Dermis blood vessel endothelial cell (primary cell): Measurements from ENCODE around the gene NR5A1. TPM values are rescaled to one million over a fixed set of nuclear protein-coding genes. Genes with fewer than 3 reads are reported as not detected.

Experiments used
- DNase-seq: peaks from one replicate; pipeline ENCODE4 v3.0.0; 2010
- total RNA-seq: library from RNA; depleted of rRNA; stranded (reverse); fragments of >200 nt; gene quantifications from 2 replicates; pipeline ENCODE4 v1.2.3, GENCODE V29; 2014

Gene NR5A1
- total RNA-seq: not detected in 2 replicates

DNA sequence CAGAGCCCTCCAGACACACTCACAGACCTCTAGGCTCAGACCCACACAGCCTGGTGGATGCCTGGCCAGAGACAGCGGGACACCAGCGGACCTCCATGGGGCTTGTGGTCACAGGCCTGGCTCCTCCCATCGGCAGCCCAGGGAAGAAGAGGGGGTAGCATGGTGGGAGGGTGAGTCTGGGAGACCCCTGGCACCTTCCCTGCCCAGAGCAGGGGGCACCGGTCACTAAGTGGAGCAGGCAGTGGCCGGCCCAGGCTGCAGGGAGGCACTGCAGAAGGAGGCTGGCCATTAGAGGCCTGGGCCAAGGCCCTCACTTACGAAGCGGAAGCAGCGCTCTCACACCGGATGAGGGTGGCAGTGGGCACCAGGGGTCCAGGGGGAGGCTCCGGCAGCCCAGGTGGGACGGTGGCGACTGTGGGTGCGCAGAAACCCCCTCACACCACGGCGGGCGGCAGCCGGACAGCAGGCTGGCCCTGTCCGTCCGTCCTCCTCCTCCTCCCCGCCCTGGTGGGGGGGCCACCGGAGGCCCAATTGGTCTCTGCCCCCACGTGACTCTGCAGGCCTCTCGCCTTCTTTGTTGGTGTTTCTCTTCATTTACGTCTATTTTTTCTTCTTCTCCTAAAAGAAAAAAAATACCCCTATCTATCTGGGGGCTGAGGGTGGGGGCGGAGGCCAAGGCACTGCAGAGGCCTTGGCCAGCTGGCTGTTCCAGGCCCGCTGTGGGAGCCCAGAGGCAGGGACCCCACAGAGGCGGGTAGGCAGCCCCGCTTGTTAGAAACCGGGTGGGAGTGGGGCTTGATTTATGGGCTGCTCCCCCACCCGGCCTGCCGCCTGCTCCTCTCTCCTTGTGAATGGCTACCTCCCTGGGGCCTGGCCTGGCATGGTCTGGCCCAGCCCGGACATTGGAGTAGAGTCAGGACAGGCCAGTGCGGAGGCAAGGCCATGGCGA, at the start of gene NR5A1:
TSS of gene NR5A1 (minus strand) at position 469 of the 949 bp plus-strand sequence. CDS start 4,004 bp downstream, outside the sequence.
- DNase-seq: no peak

DNA sequence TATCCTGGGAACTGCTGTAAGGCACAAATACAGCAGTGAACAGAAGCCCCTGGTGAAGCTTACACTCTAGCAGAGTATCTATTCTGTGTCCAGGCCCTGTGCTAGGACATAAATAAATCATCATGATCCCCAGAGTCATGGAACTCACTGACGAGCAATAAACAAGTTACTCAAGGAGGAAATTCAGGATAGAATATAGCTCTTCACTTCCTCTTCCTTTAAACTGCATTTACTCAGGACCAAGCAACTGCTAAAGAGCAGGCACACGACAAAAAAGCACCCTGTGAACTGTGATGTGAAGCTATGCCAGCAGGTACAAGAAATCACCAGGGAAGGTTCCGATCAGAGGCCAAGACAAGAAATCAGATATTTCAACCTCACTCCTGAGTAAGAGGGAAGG, 47.8 kb upstream of the NR5A1 start:
- no peak for DNase-seq

DNA sequence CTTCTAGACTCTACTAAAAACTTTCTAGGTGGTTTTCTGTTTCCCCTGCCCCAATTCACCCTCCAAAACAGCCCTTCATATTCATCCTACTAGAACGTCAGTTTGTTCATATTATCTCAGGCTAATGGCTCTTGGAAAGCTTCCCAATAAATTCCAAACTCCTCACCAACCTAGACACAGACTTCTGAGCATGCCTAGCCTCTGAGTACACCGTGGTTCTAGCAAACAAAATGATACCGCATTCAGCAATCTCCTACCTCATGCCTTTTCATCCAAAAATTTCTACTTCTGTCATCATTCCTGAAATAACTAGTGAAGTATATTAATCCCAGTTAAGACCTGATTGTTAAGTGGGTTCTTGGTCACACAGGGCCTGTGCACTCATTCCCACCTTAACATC, 46.5 kb upstream of the NR5A1 start:
- DNase-seq: no peak

DNA sequence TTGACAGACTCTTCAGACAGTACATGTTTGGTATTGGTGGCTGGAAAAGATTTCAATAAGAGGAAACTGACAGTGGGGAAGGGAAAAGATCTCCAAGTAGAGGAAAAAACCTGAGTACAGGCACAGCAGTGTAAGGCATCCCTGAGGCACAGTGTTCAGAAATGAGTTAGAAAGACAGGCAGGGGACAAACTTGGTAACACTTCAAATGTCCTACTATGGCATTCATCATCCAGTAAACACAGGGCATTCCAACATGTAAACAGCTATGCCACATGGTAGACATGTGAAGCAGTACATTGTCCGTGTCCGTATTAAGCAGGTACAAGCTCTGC, 45.0 kb upstream of the NR5A1 start:
- DNase-seq: no peak

DNA sequence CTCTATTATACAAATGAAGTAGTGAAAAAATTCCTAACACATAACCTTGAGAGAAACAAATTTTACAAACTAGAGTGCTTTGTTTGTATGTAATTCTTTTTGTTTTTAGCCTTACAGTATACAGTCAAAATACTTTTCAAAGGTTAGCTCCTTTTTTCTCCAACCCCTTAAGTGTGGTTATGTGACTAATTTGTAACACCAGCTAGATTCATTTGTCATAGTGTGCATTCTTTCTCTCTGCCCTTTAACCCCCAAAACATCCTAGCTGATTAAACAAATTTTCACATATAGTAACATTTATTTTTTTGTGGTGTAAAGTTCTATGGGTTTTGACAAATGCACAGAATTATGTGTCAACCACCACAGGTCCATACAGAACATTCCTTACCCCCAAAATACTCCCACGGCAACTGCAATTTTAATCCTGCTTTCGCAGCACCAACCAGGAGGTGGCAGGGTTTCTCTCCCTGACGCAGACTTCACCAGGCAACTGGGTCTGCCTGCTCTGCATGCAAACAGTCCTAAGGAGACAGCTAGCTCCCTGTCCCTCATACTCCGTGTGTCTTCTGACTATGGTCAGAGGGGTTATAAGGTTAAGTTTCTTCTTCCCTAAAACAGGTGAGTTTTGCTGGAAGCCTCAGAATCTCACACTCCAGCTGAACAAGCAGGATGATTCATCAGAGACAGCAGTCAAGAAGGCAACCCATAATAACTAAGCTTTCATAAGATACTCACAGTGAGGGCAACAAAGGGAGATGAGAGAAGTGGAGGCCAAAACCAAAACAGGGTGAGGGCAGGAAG, 44.5 kb upstream of the NR5A1 start:
- DNase-seq: peak; percentile 64

DNA sequence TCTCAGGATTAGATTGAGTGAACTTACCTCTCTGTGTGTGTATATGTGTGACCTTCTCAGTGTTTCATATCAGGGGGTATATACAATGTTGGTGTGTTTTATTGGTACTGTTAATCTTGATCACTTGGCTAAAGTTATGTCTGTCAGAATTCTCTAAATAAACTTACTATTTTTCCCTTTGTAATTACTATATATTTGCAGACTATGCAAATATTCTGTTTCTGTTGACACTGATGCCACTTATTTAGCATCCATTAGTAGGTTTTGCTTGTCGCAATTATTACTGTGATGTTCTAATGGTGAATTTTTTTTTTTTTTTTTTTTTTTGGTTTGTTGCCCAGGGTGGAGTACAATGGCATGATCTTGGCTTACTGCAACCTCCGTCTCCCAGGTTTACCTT, 42.9 kb upstream of the NR5A1 start:
- DNase-seq: no peak

DNA sequence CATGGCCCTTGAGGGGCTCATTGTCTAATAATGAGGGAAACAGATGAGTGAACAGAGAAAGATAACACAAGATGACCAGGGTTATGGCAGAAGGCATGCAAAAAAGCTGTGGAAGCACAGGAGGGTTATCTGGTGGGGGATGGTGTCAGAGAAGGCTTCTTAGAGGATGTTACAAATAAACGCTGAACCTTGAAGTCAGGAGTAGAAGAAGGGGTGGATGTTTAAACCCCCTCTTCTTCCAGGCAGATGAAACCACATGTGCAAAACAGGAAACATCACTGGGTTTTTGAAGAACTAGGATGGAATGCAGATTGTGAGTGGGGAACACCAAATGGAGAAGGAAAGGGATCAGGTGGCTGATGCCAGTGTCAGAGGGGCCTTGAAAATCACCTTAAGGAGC, 41.8 kb upstream of the NR5A1 start:
- no peak for DNase-seq

DNA sequence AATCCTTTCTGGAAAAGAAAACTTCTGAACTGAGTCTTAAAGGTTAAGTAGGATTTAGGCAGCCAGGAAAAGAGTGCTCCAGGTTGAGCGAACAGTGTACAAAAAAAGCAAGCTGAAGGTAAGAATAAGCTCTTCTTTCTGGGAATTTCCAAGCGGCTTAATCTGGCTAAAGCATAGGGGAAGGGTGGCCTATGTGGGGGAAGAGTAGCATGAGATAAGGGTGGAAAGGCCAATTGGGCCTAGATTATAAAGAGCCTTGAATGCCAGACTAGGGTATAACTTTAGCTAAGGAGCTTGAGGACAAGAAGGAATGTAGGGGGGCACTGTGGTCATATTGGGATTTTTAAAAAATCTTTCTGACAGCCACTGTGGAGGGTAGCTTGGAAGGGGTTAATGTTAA, 37.3 kb upstream of the NR5A1 start:
- no peak for DNase-seq

DNA sequence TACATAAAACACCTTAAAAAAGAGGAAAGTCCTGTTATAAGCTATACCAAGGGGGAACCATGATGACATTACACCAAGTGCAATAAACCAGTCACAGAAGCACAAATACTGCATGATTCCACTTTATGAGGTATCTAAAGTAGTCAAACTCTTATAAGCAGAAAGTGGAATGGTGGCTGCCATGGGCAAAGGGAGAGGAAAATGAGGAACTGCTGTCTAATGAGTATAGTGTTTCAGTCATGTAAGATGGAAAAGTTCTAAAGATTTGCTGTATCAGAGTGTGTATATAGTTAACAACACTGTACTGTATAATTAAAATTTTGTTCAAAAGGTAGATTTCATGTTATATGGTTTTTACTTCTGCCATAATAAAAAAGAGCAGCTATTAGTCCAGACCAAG, 34.6 kb upstream of the NR5A1 start:
- DNase-seq: no peak

DNA sequence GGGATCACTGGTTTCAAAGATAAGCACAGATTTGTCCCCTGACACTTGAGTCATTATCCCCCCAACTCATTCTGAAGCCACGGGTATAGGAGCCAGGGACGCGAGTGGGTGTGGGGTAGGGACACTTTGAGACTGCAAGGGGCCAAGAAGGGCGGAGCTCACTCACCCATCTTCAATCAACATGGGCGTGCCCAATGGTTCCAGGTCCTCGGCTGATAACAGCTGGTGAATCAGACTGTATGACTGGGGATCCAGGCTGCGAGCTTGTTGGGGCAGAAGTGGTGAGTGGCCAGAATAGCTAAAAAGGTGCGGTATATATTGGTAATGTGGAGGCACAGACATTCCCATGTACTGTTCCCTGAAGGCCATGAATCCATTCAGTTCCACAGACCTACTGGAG, 30.7 kb upstream of the NR5A1 start:
- DNase-seq: no peak

DNA sequence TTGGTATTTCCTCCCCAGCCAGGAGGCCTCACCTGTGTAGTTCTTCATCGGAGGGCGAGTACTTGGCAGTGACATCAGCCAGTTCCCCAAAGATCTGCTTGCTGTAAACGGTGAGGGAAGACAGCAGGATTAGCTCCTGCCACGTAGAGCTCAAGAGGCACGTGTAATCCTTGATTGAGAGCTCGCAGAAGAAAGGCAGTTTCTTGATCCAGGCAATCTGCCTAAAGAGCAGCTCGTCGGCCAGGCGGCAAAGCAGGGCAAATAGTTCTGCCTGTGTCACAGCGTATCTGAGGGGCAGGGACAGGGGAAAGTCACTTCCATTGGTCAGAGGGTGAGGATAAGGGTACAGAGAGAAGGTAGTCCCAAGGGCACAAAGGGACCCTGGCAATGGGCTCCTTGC, 28.6 kb upstream of the NR5A1 start:
- DNase-seq: no peak

DNA sequence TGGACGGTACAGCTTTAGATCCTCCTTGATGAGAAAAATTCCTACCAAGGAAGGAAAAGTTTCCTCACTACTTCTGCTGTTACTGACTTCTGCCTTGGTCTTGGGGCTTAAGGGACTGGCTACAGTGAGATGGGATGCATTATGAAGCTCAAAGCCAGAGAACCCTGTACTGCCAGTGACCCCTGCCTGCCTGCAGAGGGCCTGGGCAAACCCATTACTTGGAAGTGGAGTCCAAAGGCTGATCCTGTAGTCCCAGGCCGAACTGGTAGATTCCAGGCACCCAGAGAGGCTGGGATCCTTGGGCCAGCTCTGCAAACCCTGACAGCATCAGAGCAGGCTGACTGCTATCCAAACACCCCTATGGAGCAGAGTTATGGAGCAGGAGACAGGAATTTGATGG, 25.7 kb upstream of the NR5A1 start:
- no peak for DNase-seq

DNA sequence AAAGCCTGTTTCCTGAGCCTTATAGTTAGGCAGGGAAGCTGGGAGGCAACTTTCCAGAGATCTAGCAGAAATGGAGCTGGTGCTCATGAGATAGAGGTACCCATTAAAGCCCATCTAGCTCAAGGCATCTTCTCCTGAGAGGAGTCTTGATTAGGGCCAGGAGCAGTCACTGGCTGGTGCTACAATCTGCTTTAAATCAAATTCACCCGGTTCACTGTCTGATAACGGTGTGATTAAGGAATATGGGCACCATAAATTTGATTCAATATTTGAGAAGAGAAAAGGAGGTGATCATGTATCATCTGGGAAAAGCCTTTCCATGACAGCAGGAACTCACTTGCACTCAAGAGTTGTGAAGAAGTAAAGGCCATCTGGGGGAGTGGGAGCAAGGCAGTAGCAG, 23.9 kb upstream of the NR5A1 start:
- no peak for DNase-seq

DNA sequence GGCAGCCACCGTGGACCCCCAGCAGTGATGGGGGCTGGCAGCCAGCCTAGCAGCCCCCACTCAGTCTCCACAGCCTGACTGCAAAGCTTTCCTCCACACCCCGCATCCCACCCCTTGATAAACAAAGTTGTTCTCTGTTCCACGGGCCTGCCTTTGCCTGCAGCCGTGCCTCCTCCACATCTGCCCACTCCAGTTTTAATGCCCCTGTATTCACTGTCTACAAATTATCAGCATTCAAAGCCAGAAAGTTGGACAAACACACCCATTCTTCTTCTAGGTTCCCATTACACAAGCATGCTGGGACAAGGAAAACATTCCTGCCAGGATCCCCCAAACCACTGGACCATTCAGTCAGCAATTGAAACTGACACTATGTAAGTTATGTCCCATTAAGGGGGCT, 23.0 kb upstream of the NR5A1 start:
- DNase-seq: no peak

DNA sequence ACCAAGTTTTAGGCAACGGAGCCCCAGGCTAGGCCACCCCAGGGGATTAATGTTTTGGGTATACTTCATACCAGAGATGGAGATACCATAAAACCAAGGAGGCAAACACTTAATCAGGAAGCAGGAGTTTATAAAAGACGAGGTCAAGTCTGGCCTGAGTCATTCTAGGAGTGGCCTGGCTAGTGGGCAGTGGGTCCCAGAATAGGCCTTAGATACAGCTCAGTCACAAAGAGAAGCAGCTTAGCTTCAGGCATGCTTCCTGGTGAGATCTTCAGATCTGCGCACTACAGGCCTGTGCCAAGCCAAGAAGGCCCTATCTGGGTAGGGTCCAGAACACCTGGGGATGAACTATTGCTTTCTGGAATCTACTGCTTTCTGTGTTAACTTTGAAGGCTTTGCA, 20.6 kb upstream of the NR5A1 start:
- DNase-seq: no peak

DNA sequence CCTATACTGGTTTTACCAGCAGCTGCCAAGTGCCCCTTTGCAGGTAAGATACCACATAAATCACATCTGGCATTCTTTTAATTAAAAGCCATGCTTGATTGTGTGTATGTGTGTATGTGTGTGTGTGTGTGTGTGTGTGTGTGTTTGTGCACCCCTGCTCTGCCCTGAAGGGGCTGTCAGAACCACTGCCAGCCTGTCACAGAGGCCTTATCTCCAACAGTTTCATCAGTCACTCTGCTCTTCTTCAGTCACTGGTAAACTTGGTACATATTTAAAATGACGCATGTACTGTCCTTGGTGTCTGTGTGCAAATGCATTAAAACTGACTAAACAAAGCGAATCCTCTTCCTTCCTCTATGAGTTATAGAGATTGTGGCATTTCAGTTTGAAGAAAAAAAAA, 19.0 kb upstream of the NR5A1 start:
- no peak for DNase-seq

DNA sequence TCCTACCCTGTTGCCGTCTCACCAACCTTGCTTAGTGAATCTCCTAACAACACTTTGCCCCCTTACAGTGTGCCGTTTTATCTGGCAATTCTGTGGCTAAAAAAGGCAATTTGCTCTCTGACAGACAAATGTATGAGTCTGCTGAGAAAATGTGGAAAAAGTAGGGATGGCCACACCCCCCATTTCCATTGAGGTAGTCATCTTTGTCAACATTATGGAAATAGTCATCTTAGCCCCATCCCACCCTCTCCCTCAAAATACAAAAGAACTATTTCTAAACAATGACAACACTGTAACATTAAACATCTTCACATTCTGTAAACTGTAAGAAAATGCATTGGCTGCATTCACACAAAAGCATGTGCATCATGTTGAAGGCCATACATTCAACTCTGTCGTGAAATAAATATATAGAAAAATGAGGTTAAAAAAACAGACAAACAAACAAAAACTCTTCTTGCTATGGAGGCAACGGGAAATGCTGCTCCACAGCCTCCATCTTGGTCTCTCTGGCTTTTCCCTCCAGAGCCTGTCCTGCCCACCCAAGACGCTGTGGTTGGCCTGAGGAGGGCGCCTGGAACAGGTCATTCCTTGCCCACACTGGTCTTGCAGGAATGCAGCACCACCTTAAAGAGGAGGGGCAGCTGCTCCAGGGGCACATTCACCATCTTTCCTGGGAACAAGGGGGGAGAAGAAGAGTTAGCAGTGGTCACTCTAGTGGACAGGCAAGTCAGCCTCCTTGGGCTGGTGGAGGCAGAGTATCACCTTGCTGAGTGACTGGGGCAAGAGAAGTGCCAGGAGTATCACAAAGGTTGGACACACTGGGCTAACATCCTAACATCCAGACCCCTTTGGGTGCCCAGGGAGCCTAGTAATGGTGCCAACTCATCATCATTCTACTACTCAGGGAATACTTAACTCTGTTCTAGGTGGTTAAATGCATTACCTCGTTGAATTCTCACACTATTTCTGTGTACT, 15.2 kb upstream of the NR5A1 start:
- DNase-seq: no peak

DNA sequence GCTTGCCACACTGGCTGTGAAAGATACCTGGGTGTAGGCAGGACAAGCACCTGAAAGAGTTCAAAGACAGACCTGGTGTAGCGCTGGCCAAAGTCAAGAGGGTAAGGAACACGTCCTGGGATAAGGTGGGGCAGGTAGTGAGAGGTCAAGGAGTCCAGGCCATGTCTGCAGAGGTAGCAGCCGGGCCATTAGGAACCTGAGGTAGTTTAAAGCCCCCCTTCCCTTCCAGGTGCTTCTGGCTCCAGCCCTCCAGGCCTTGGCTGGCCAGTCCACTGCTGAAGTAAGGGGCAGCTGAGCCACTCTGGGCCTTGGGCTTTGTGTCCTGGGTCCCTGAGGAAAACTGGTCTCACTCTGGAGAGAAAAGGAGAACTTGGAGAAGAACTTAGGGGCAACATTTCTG, 13.9 kb upstream of the NR5A1 start:
- DNase-seq: no peak

DNA sequence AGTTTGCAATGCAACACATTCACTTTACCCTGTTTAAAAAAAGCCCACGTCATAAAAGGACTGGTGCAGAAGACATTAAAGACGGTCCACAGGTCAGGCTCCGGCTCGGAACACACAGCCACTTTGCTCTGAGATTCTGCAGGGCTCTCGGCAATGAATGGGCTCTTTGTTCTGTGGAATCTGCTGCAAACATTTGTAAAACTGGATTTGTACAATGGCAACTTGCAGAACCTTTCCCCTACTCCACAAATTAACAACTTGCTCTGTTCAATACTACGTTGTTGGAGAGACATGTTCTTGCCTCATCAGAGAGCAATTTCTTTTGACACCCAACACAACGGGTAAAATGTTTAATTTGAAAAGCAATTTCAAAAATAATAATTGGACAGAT, 13.0 kb upstream of the NR5A1 start:
- no peak for DNase-seq

DNA sequence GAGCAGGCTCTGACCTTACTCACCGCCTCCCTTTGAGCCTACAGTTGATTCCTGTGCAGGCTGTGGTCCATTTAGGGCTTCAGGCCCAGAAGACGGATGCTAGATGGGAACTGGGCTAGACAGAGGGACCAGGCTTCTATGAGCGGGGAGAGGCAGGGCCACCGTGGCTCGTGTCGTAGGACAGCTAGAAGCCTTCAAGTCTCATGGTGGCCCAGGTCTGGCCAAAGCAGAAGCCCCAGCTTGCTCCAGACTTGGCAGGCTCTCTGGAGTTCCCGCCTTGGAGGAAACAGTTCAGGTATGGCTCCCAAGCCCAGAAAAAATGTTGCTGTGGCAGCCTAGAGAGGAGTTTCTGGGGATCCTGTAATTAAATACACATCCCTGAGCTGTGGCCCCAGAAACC, 10.9 kb upstream of the NR5A1 start:
- no peak for DNase-seq

DNA sequence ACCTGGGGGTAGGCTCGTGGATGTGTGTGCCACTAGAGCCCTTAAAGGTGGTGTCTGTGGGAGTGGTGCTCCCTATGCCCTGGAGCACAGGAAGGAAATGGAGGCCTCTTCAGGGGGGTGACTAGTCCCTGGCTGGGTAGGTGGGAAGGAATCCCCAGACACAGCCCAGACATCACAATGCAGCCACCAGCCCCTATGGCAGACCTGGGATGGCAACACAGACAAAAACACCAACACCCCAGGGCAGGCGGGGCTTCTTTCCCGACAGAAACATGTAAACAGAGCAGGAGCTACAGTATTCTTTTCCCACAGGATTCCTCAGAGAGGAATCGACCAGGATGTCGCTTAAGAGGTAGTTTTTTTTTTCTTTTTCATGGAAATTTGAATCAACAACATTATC, 10.4 kb upstream of the NR5A1 start:
- no peak for DNase-seq

DNA sequence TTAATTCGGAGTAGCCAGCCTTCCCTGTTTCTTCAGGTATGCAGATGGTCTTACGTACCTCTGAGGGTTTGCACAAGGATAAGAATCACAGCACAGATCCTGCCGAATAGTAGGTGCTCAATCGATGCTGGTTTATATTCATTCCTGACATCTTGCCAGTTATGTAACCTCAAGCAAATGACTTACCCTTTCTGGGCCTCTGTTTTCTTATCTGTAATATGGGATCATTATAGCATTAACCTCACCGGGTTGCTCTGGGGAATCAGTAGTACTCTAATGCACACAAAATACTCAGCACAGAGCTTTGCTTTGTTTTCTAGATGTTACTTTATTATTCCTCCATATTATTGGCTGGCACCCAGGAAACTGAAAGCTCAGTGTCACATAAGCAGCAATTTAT, 7.7 kb upstream of the NR5A1 start:
- no peak for DNase-seq

DNA sequence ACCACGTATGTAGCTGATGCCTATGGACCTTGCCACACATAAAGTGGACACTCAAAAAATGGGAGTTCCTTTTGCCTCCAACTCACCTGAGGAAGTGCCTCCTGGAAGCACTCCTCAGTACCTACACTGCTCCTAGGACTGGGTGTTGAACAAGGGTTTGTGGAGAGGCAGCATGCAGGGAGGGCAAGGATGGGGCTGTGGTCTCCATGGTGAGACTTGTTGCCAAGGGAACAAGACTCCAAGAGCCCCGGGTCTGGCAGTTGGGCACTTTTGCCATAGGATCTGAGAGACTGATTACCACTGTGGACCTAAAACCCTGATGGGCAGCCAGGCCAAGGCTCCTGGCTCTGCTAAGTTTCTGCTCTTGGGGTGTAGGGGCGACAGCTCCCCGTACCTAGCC, 6.9 kb upstream of the NR5A1 start:
- no peak for DNase-seq
